OCI-LY3 (cell line): Measurements from ENCODE around the gene RNASE12.

Experiments used
- H2AFZ ChIP-seq: fragments of 200-600, 300-600 bp; shearing (Covaris generic); 2 replicates; pipeline ENCODE4 v1.6.0; 2014; ENCODE audit warnings: antibody characterized with exemption, low read depth, low read length
- H3K27ac ChIP-seq: fragments of 200-600, 300-600 bp; sonication (generic); 2 replicates; pipeline ENCODE4 v1.5.1; 2014; ENCODE audit warnings: mild to moderate bottlenecking, low read length, moderate library complexity, mixed read lengths
- H3K27me3 ChIP-seq: fragments of 200-600, 300-600 bp; sonication (generic); 2 replicates; pipeline ENCODE4 v1.6.1; 2014; ENCODE audit warnings: low read depth, low read length, mixed read lengths
- H3K36me3 ChIP-seq: fragments of 200-600, 300-600 bp; sonication (generic); replicated peaks from 2 replicates; pipeline ENCODE3; 2014; ENCODE audit warnings: low read depth, low read length, mixed read lengths
- H3K4me1 ChIP-seq: fragments of 300-600, 200-600 bp; sonication (generic); 2 replicates; pipeline ENCODE4 v1.6.1; 2014; ENCODE audit warnings: low read length, mixed read lengths
- H3K4me2 ChIP-seq: fragments of 200-600, 300-600 bp; sonication (generic); 2 replicates; pipeline ENCODE4 v1.6.1; 2014; ENCODE audit warnings: low read length, mixed read lengths
- H3K4me3 ChIP-seq: fragments of 300-600, 200-600 bp; sonication (generic); 2 replicates; pipeline ENCODE4 v1.5.1; 2014; ENCODE audit warnings: antibody characterized with exemption, mild to moderate bottlenecking, low read length, moderate library complexity
- H3K79me2 ChIP-seq: fragments of 300-600, 200-600 bp; shearing (Covaris generic); 2 replicates; pipeline ENCODE4 v1.6.1; 2014; ENCODE audit warnings: mild to moderate bottlenecking, low read length, mixed read lengths
- H3K9ac ChIP-seq: fragments of 300-600, 200-600 bp; shearing (Covaris generic); 2 replicates; pipeline ENCODE4 v1.6.0; 2014; ENCODE audit warnings: mild to moderate bottlenecking, low read length, moderate library complexity
- H3K9me3 ChIP-seq: fragments of 200-600, 300-600 bp; shearing (Covaris generic); 2 replicates; pipeline ENCODE4 v1.6.1; 2014; ENCODE audit warnings: low read length, mixed read lengths; ENCODE audit not compliant: insufficient read depth
- H4K20me1 ChIP-seq: fragments of 200-600, 300-600 bp; sonication (generic); 2 replicates; pipeline ENCODE4 v1.6.1; 2016; ENCODE audit warnings: low read length, mixed read lengths; ENCODE audit not compliant: insufficient read depth
- CTCF ChIP-seq: fragments of 200-600, 300-600 bp; sonication (generic); IDR thresholded peaks from 2 replicates; pipeline ENCODE4 v1.5.1; 2014; ENCODE audit warnings: antibody characterized with exemption, low read length, low read depth
- EZH2phosphoT487 ChIP-seq: fragments of 200-600 bp; shearing (Covaris generic); IDR thresholded peaks from 2 replicates; pipeline ENCODE4 v1.6.1; 2018; ENCODE audit warnings: antibody characterized with exemption, mixed run types, low read depth

RNASE12 gene

GRCh38 chr14:20591235-20591634 is at the start of gene RNASE12:
RNASE12 (minus strand) TSS chr14:20591376; CDS start chr14:20590723, 653 bp downstream.
- no peak for TF ChIP-seq CTCF
- no peak for TF ChIP-seq EZH2phosphoT487
- H4K20me1 ChIP-seq, result no peaks in the 10 kb centered on the region
- no peak within 1 kb of the TSS for H3K27ac ChIP-seq
- peak within 1 kb of the TSS; percentile 82 for H2AFZ ChIP-seq
- no peaks in the 10 kb centered on the region for H3K9me3 ChIP-seq
- peak within 1 kb of the TSS; percentile 68 for H3K4me3 ChIP-seq
- no peaks in the 10 kb centered on the region for H3K79me2 ChIP-seq
- H3K4me2 ChIP-seq, result peak within 1 kb of the TSS; percentile 70
- peaks cover 9% of the 10 kb centered on the region for H3K4me1 ChIP-seq
- peak within 1 kb of the TSS; percentile 3; the same call in 1 of the 2 replicates for H3K9ac ChIP-seq
- no peaks in the 10 kb centered on the region for H3K36me3 ChIP-seq
- H3K27me3 ChIP-seq, result peaks cover 16% of the 10 kb centered on the region

GRCh38 chr14:20632831-20633691 is 41.9 kb upstream of the RNASE12 start:
- Histone ChIP-seq H3K27me3 (peaks cover 13% of the 10 kb centered on the region), H3K4me2 (peak overlapping the region; percentile 86), H3K27ac (peak overlapping the region; percentile 30), H3K9me3 (no peaks in the 10 kb centered on the region), H3K9ac (peak overlapping the region; percentile 72), H3K4me3 (peak overlapping the region; percentile 83), H3K79me2 (no peaks in the 10 kb centered on the region), H3K4me1 (peaks cover 8% of the 10 kb centered on the region; the same call in 1 of the 2 replicates), H3K36me3 (no peaks in the 10 kb centered on the region), H4K20me1 (no peaks in the 10 kb centered on the region), H2AFZ (peak overlapping the region; percentile 78; the same call in 1 of the 2 replicates)
- TF ChIP-seq CTCF, result no peak
- TF ChIP-seq EZH2phosphoT487, result no peak

GRCh38 chr14:20632448-20632830 is 41.3 kb upstream of the RNASE12 start:
- H3K27ac ChIP-seq, result peak overlapping the region; percentile 30
- peaks cover 18% of the 10 kb centered on the region for H3K27me3 ChIP-seq
- TF ChIP-seq CTCF (no peak), EZH2phosphoT487 (no peak)
- peak overlapping the region; percentile 78; the same call in 1 of the 2 replicates for H2AFZ ChIP-seq
- no peaks in the 10 kb centered on the region for H3K79me2 ChIP-seq
- H3K36me3 ChIP-seq, result no peaks in the 10 kb centered on the region
- peak overlapping the region; percentile 83 for H3K4me3 ChIP-seq
- H4K20me1 ChIP-seq, result no peaks in the 10 kb centered on the region
- peak overlapping the region; percentile 86 for H3K4me2 ChIP-seq
- H3K4me1 ChIP-seq, result peaks cover 8% of the 10 kb centered on the region; the same call in 1 of the 2 replicates
- no peaks in the 10 kb centered on the region for H3K9me3 ChIP-seq
- H3K9ac ChIP-seq, result peak overlapping the region; percentile 72

- TF ChIP-seq CTCF (no peak), EZH2phosphoT487 (no peak)
- Histone ChIP-seq H3K36me3 (no peaks in the 10 kb centered on the region), H3K4me2 (peak overlapping the region; percentile 86), H3K4me3 (peak overlapping the region; percentile 83), H3K79me2 (no peaks in the 10 kb centered on the region), H3K4me1 (peaks cover 8% of the 10 kb centered on the region; the same call in 1 of the 2 replicates), H4K20me1 (no peaks in the 10 kb centered on the region), H2AFZ (peak overlapping the region; percentile 59), H3K27me3 (peaks cover 18% of the 10 kb centered on the region), H3K27ac (0 out of 2 replicates have a peak overlapping the region, but pooled peaks have one; percentile 4), H3K9ac (peak overlapping the region; percentile 72), H3K9me3 (no peaks in the 10 kb centered on the region)
Observed at GRCh38 chr14:20631880-20632389, 40.8 kb upstream of the RNASE12 start.
